Endothelial cell of umbilical vein (primary cell): ENCODE data around the gene USPL1. TPM values are rescaled to one million over a fixed set of nuclear protein-coding genes. Genes with fewer than 3 reads are reported as not detected.

Source experiments
- BruUV-seq: library from RNA; stranded (reverse); fragments of 400-500 nt; replicated peaks from 2 replicates; lab custom pipeline; 2021; lab: Mats Ljungman, UMichigan
- CTCF ChIA-PET: fragments of 300-600, 350-600 bp; sonication (Branson Sonifier 250); formaldehyde crosslinking; loops from one replicate; lab custom pipeline; 2021; ENCODE audit warnings: antibody characterized with exemption, inconsistent platforms; lab: Charles Lee
- POLR2A ChIA-PET: fragments of 300-600, 350-600 bp; sonication (Branson Sonifier 250); formaldehyde crosslinking; loops from one replicate; lab custom pipeline; 2021; ENCODE audit warnings: antibody characterized with exemption, inconsistent platforms; lab: Charles Lee
- DNase-seq: peaks from one replicate; pipeline ENCODE4 v3.0.0-alpha.2; 2011; ENCODE audit warnings: low read depth, low spot score
- FAIRE-seq: peaks from 2 replicates; lab custom pipeline; 2011; peaks lifted over from hg19 to GRCh38; lab: Jason Lieb, UNC
- H2AFZ ChIP-seq: 2 replicates; pipeline ENCODE4 v1.6.0; 2012; ENCODE audit warnings: low read depth, low read length, control low read depth, inconsistent platforms
- H3K27ac ChIP-seq: 2 replicates; pipeline ENCODE4 v1.5.1; 2011; ENCODE audit warnings: low read depth, mild to moderate bottlenecking, control low read depth, low read length, moderate library complexity; ENCODE audit not compliant: insufficient read depth
- H3K27me3 ChIP-seq, 2 experiments: 2 replicates each; pipeline versions ENCODE4 v1.6.0 to v1.6.1; 2011; ENCODE audit warnings: low read length in 2 of 2, mixed read lengths in 1 of 2; ENCODE audit not compliant: control insufficient read depth in 2 of 2, insufficient read depth in 2 of 2
- H3K36me3 ChIP-seq, 2 experiments: 2 replicates in 1 of 2; 3 replicates in 1 of 2; pipeline ENCODE4 v1.5.1; 2011; ENCODE audit warnings: low read length in 2 of 2, mild to moderate bottlenecking in 1 of 2, moderate library complexity in 1 of 2; ENCODE audit not compliant: control insufficient read depth in 2 of 2, insufficient read depth in 2 of 2; ENCODE audit errors: extremely low read depth in 1 of 2
- H3K4me1 ChIP-seq: 3 replicates; pipeline ENCODE4 v1.5.1; 2011; ENCODE audit warnings: mild to moderate bottlenecking, low read length; ENCODE audit not compliant: control insufficient read depth, insufficient read depth; ENCODE audit errors: extremely low read depth
- H3K4me2 ChIP-seq: 2 replicates; pipeline ENCODE4 v1.6.1; 2011; ENCODE audit warnings: low read length, control low read depth, mixed read lengths; ENCODE audit not compliant: insufficient read depth
- H3K4me3 ChIP-seq, 3 experiments: fragments of 200-600 bp in 1 of 3; sonication (generic), shearing (Covaris generic) in 1 of 3; replicated peaks in 1 of 3; 2 replicates each; pipeline ENCODE4 v1.5.1; 2011 to 2016; ENCODE audit warnings: control low read depth in 3 of 3, low read length in 3 of 3, mild to moderate bottlenecking in 2 of 3, inconsistent platforms in 1 of 3, low read depth in 1 of 3, moderate library complexity in 1 of 3; ENCODE audit not compliant: insufficient read depth in 1 of 3
- H3K79me2 ChIP-seq: 2 replicates; pipeline ENCODE4 v1.6.0; 2012; ENCODE audit warnings: low read length, inconsistent platforms; ENCODE audit not compliant: control insufficient read depth, insufficient read depth
- H3K9ac ChIP-seq: replicated peaks from 2 replicates; pipeline ENCODE3; 2011; ENCODE audit warnings: low read length, control low read depth; ENCODE audit not compliant: insufficient read depth; ENCODE audit errors: extremely low read depth
- H3K9me1 ChIP-seq: replicated peaks from 3 replicates; pipeline ENCODE4 v1.6.0; 2011; ENCODE audit warnings: mild to moderate bottlenecking, low read length; ENCODE audit not compliant: control insufficient read depth, insufficient read depth; ENCODE audit errors: extremely low read depth
- H3K9me3 ChIP-seq: replicated peaks from 2 replicates; pipeline ENCODE4 v1.5.1; 2012; ENCODE audit warnings: low read length, inconsistent platforms; ENCODE audit not compliant: control insufficient read depth, insufficient read depth
- H4K20me1 ChIP-seq: replicated peaks from 2 replicates; pipeline ENCODE3; 2011; ENCODE audit warnings: mild to moderate bottlenecking, low read length; ENCODE audit not compliant: control insufficient read depth, insufficient read depth; ENCODE audit errors: extremely low read depth
- CTCF ChIP-seq, 2 donors: IDR thresholded peaks; 1 replicate in 1 of 2; 2 replicates in 1 of 2; pipeline ENCODE4 v1.5.1; 2011; ENCODE audit warnings: low read length in 2 of 2, mild to moderate bottlenecking in 2 of 2, moderate library complexity in 2 of 2, control low read depth in 1 of 2, inconsistent platforms in 1 of 2, low read depth in 1 of 2; ENCODE audit not compliant: insufficient read depth in 1 of 2; ENCODE audit errors: extremely low read depth in 1 of 2
- EZH2 ChIP-seq: IDR thresholded peaks from 2 replicates; pipeline ENCODE4 v1.6.1; 2012; ENCODE audit warnings: borderline replicate concordance, low read depth, mild to moderate bottlenecking, moderate library complexity, low read length, inconsistent platforms; ENCODE audit not compliant: severe bottlenecking
- FOS ChIP-seq: IDR thresholded peaks from 2 replicates; pipeline ENCODE4 v1.6.1; 2011; ENCODE audit warnings: mild to moderate bottlenecking, low read length, moderate library complexity, borderline replicate concordance; ENCODE audit not compliant: insufficient read depth
- GATA2 ChIP-seq: IDR thresholded peaks from 2 replicates; pipeline ENCODE4 v1.7.0; 2011; ENCODE audit warnings: low read depth, mild to moderate bottlenecking, moderate library complexity, mixed read lengths, low read length; ENCODE audit not compliant: insufficient read length, insufficient read depth
- JUN ChIP-seq: IDR thresholded peaks from 2 replicates; pipeline ENCODE4 v1.6.1; 2011; ENCODE audit warnings: borderline replicate concordance, low read depth; ENCODE audit not compliant: insufficient read length, insufficient read depth
- MYC ChIP-seq: IDR thresholded peaks from one replicate; pipeline ENCODE4 v1.6.1; 2011; ENCODE audit warnings: mild to moderate bottlenecking, low read depth, low read length
- POLR2A ChIP-seq: IDR thresholded peaks from 2 replicates; pipeline ENCODE4 v1.6.1; 2012; ENCODE audit warnings: low read depth, mild to moderate bottlenecking, control low read depth, low read length
- POLR2AphosphoS5 ChIP-seq: IDR thresholded peaks from 2 replicates; pipeline ENCODE4 v1.6.1; 2012; ENCODE audit warnings: low read depth, mild to moderate bottlenecking, control low read depth, low read length, moderate library complexity; ENCODE audit not compliant: insufficient read depth
- dilution Hi-C: fragments of 300-500 bp; cut with MboI; formaldehyde crosslinking; loops from one replicate; pipeline ENCODE4 v1.15.0; 2019; ENCODE audit warnings: low sequenced_read_pairs; ENCODE audit not compliant: extremely low pct_ligation_motif_present
- intact Hi-C: fragments of 100-400 bp; cut with micrococcal nuclease; formaldehyde crosslinking; loops from one replicate; pipeline ENCODE4 v1.10.0; 2022
- polyA plus RNA-seq, 4 experiments: library from polyadenylated mRNA; depleted of rRNA in 3 of 4; stranded (reverse) in 3 of 4; unstranded in 1 of 4; fragments of >200 nt; gene quantifications; 2 replicates each; pipeline versions ENCODE4 v1.2.1 to v1.2.3, GENCODE V29; 2011 to 2012; ENCODE audit warnings: missing spikeins in 1 of 4
- total RNA-seq: library from RNA; stranded (reverse); gene quantifications from 2 replicates; pipeline ENCODE4 v1.2.3, GENCODE V29; 2021
- TF ChIP-seq, protein P1 (sequence below): IDR thresholded peaks from 2 replicates; pipeline ENCODE4 v1.6.1; 2011; ENCODE audit not compliant: insufficient read depth, insufficient read length

The USPL1 gene
- total and polyA plus RNA-seq, 2 donors (not counting 3 experiments of a cell fraction or from before 2014, with no cell fraction given): 14.6 to 21.0 TPM

DNA sequence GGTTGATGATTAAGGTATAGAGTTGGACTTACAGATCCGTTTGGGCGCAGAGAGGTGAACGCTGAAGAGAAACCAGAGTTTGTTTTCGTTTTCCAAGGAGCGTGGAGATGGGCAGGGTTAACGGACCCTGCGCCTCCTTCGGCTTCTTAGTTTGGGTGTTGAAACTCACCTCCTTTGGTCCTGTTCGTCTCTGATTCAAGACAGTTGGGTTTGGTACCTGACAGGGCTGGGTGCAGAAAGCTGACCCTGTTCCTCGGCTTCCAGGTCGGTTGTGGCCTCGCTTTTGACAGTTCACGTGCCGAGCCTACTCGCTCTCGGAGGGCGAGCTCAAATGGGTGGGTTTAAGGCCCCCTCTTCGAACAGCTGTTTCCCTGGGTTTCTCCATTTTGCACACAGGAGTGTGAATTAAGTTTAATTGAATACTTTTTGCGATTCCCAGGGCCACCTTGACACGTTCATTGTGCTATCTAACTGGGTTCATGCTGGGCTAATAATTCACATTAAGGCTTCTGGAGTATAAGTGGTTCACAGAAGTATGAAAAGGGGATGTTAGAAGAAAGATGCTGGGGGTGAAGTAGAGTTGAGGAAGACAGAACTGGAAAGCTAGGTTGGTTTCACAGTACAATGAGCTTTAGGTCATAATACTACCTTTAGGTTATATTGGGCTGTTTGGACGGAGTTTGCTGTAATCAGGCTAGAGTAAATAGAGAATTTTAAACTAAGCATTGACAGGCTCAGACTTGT, 638 bp downstream of the USPL1 start:
- Histone ChIP-seq H4K20me1 (no peaks in the 10 kb centered on the region), H3K27ac (peak overlapping the region; percentile 64), H3K36me3 (no peaks in the 10 kb centered on the region), H2AFZ (peak overlapping the region; percentile 67), H3K4me3 (peak overlapping the region; percentile 79 to 95 (median 93)), H3K4me2 (peak overlapping the region; percentile 95), H3K9me1 (no peaks in the 10 kb centered on the region), H3K9me3 (no peaks in the 10 kb centered on the region), H3K27me3 (no peaks in the 10 kb centered on the region), H3K79me2 (peaks cover 75% of the 10 kb centered on the region), H3K4me1 (peaks cover 44% of the 10 kb centered on the region), H3K9ac (peak overlapping the region; percentile 86)
- intact Hi-C loops (loop anchor here (5.0 kb wide), 1 partner anchor 46 kb away; no protein-coding TSS in a partner anchor), dilution Hi-C loops (no loop called here)
- TSS peak; percentile 23 for BruUV-seq
- TF ChIP-seq GATA2: no peak
- TF ChIP-seq POLR2A: no peak
- no peak for TF ChIP-seq EZH2
- no peak for TF ChIP-seq FOS
- no peak for TF ChIP-seq CTCF (IDR thresholded peaks at IDR 0.05; ENCODE audit: extremely low read depth in 1 of 2, insufficient read depth in 1 of 2, low read depth in 1 of 2, low read length in 2 of 2)
- no peak for TF ChIP-seq JUN
- TF ChIP-seq, protein P1, sequence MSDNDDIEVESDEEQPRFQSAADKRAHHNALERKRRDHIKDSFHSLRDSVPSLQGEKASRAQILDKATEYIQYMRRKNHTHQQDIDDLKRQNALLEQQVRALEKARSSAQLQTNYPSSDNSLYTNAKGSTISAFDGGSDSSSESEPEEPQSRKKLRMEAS: no peak
- no peak for TF ChIP-seq POLR2AphosphoS5
- no peak for TF ChIP-seq MYC
- FAIRE-seq: no peak
- peak; percentile 48 for DNase-seq
- CTCF ChIA-PET: interaction anchor here (0.7 to 4.0 kb wide), 4 partner anchors 174 to 486 kb away, joined by 3 to 30 read pairs (median 4); no protein-coding TSS in a partner anchor
- POLR2A ChIA-PET: interaction anchor here (0.5 to 1.3 kb wide), 2 partner anchors 32 to 255 kb away, joined by 3 read pairs; no protein-coding TSS in a partner anchor
